Fibroblast of skin of left biceps (primary cell): ENCODE measurements around the gene RGMB.

Experiments used
- DNase-seq, 2 experiments: peaks; one replicate each; pipeline ENCODE4 v3.0.0-alpha.2; 2013; ENCODE audit warnings: low read depth in 2 of 2

RGMB gene

DNA sequence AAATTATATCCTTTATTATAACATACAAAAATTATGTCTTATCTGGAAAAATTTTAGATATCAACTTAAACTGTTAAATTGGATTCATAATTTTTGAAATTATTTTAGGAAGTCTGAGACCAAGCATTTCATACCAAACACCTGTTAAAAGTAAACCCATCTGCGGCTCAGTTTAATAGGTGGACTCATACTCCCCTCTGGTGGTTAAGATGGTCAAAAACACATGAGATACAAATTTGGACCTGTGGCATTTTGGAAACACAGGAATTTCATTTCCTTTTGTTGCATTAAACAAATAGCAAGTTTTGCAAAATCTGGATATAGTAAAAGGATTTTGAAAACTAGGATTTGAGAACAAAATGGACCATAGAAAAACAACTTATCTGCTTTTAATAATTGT is 53.7 kb downstream of the RGMB start:
- DNase-seq: peak; percentile 19 to 21

DNA sequence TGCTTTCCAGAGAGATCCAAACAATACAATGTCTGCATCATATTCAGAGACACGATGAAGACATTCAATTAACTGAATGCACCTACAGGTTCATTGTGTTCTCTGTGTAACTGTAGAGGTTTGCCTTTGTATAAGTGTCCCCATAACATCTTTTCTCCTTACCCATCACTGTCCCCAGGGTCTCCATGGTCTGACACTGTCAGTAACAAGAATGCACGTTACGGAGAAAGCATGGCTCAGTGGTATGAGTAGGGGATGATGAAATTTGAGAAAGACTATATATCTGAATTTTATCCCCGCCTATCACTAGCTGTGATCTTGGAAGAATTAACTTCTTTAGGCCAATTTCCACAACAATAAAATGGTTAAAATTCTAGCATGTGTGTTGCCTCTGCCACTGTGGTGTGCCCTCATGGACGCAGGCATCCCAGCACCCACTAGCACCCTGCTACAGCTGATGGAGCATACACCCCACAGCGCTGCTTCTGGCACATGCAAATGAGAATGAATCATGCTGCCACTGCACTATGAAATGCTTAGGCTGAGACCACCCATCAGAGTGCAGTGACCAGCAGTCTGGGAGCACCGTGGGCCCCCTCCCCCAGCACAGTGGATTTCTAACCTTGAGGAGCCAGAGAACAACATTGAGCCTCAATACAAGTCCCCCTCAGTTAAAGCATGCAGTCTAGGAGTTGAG is 54.3 kb downstream of the RGMB start:
- DNase-seq: no peak

DNA sequence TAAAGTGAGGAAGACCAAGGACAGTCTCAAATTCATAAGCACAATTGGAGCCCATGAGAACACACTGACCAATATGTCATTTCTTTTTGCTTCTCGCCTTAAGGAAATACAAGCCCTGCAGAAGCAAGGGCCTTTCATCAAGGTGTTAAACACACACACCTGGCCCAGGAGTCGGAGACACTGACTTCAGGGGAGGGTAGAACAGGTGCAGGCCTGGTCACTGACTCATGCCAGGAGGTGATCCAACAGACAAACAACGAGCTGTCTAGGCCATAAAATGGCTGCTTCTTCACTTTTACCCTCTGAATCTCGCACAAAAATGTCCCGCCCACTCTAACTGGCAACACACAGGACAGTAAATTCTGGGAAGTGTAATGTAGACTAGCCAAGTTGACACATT is 62.7 kb downstream of the RGMB start:
- no peak for DNase-seq

DNA sequence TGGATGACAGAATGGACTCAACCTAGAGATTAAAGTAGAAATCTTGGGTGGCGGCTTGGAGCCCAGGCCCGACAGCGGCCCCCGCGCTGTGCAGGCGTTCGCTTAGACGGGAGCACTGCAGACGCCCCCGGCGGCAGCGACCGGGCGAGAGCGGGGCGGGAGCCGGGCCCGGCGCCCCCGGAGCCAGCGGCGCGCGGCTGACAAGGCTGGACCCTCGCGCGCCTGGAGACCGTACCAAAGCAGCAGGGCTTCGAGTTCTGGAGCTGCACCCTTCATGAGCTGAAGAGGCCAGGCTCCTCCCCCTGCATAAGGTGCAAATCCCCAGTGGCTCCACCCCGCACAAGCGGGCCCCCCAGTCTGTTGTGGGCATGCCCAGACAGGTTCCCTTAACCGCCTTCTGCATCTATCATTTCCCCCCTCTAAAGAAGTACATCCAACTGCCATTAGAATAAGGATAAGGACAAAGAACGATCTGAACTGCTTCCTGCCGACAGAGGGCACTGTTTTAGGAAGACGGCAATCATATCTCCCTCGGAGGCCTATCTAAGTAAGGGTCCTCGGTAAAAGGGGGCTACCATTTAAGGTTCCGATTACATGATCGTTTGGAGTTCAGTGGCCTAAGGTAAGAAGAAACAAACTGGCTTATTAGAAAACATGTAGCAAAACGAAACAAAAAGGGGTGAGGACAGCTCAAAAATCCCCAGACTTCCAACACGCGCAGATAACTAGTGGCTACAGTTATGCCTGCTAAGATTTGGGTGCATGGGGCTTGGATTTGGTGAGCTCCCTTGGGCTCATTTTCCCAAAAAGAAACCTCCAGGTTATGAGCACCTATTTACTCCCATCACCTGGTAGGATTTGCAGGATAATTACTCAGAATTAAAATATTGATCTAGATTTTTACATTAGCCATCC is 66.3 kb downstream of the RGMB start:
- DNase-seq: no peak

DNA sequence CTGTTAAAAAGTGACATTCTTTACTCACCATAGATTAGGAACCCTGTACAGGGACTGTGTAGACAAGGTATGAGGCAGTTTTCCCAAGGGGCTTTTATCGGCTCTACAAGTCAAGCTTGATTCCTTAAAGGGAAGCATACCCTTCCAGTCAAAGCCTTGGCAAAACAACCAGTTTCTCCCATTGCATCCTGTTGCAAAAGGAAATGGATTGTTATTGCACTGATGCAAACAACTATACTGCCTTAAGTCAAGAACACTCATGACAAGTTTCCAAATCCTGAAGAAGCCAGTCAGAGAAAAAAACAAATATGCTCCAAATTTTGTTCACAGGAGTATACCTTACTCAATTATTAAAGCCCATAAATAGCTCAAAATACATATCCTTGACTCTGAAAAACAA is 67.5 kb downstream of the RGMB start:
- no peak for DNase-seq

DNA sequence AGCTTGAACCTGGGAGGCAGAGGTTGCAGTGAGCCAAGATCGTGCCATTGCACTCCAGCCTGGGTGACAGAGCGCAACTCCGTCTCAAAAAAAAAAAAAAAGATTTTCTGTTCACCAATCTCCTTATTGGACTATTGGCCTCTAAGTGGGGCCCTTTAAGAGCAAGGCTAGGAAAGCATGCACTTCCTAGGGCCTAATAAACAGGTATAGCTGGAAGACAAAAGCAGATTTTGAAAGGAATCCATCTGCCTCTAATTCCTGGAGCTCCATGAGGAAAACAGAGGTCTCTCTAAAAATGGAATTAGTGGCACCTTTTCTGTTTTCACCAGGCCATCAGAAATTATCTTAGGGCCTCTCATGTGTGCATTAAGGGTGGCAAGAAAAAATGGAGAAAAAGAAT is 70.0 kb downstream of the RGMB start:
- no peak for DNase-seq

DNA sequence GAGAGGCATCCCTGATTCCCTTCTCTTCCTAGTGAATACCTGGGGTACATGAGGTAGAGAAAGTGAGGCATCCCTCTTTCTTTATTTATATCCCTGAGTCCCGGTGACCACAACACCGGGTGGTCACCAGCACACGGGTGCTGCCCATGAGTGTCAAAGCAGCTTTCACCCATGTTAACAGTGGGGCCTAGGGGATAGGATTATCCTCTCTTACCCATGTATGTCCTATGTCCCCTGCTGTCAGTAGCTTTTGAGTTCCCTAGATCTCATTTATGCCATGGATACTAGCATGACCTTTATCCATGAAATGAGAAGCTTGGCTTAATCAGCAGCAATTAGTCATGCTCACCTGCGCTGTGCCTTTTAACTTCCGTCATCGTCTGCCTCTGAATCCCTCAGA is 71.4 kb downstream of the RGMB start:
- no peak for DNase-seq

DNA sequence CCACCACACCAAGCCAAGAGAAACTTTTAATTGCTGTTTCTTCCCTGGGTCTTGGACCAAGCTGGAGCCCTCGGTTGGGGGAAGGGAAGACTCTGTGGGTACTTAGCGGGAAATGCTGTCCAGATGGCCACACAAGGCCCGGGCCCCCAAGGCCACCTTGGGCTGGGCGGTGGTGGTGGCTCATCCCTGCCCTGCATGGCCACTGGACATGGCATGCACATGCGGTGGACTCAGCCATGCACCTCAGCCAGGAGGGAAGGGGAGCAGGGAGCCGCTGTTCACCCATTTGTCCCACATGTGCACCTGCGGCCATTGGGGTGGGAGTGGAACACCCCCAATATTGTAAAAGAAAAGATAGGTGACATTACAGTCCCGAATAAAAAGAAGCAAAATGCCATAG is 72.4 kb downstream of the RGMB start:
- no peak for DNase-seq
